GM21390 (cell line): ENCODE measurements around the gene CADM2.
"Not testable (repeated sequence)": the region's sequence is repeated elsewhere in the genome, so short reads cannot be mapped to it uniquely, and the experiment has no call there.

ENCODE experiments used
- ATAC-seq: cut with Tn5 transposase; IDR thresholded peaks from one replicate; pipeline ENCODE4 v1.9.1; 2021; ENCODE audit not compliant: unreplicated experiment

The CADM2 gene

GRCh38 chr3:85455561-85456200, 496.9 kb downstream of the CADM2 start:
- ATAC-seq, result no peak

- ATAC-seq, result no peak
Observed at GRCh38 chr3:85474241-85474640, 515.5 kb downstream of the CADM2 start.

GRCh38 chr3:85475346-85475745, 516.6 kb downstream of the CADM2 start:
- no peak for ATAC-seq

- no peak for ATAC-seq
Observed at GRCh38 chr3:85476891-85477495, 518.2 kb downstream of the CADM2 start.

GRCh38 chr3:85481411-85482212, 522.8 kb downstream of the CADM2 start:
- no peak for ATAC-seq

GRCh38 chr3:85482213-85482490, 523.4 kb downstream of the CADM2 start:
- no peak for ATAC-seq

- no peak for ATAC-seq
Observed at GRCh38 chr3:85483986-85484385, 525.2 kb downstream of the CADM2 start.

GRCh38 chr3:85487375-85487774, 528.6 kb downstream of the CADM2 start:
- ATAC-seq, result no peak

GRCh38 chr3:85495602-85496001, 536.8 kb downstream of the CADM2 start:
- ATAC-seq, result no peak

GRCh38 chr3:85498177-85498576, 539.4 kb downstream of the CADM2 start:
- no peak for ATAC-seq

- ATAC-seq, result no peak
Observed at GRCh38 chr3:85502148-85502875, 543.5 kb downstream of the CADM2 start.

GRCh38 chr3:85504129-85504784, 545.5 kb downstream of the CADM2 start:
- not testable (repeated sequence) for ATAC-seq

- ATAC-seq, result not testable (repeated sequence)
Observed at GRCh38 chr3:85504785-85505511, 546.2 kb downstream of the CADM2 start.

- not testable (repeated sequence) for ATAC-seq
Observed at GRCh38 chr3:85507052-85507451, 548.3 kb downstream of the CADM2 start.

GRCh38 chr3:85508659-85509058, 549.9 kb downstream of the CADM2 start:
- no peak for ATAC-seq

GRCh38 chr3:85516146-85516545, 557.4 kb downstream of the CADM2 start:
- ATAC-seq, result no peak

GRCh38 chr3:85524104-85524503, 565.3 kb downstream of the CADM2 start:
- no peak for ATAC-seq

GRCh38 chr3:85525264-85525663, 566.5 kb downstream of the CADM2 start:
- ATAC-seq, result no peak

GRCh38 chr3:85533586-85533985, 574.8 kb downstream of the CADM2 start:
- ATAC-seq, result no peak

GRCh38 chr3:85535517-85535916, 576.7 kb downstream of the CADM2 start:
- ATAC-seq, result no peak
